HG03432 (cell line): ENCODE measurements around the gene TFCP2L1.

Source experiments
- ATAC-seq: cut with Tn5 transposase; IDR thresholded peaks from one replicate; pipeline ENCODE4 v1.9.1; 2021; ENCODE audit warnings: mild to moderate bottlenecking, moderate library complexity; ENCODE audit not compliant: unreplicated experiment

The TFCP2L1 gene

GRCh38 chr2:121200011-121200347 is 85.0 kb downstream of the TFCP2L1 start:
- ATAC-seq = no peak

DNA sequence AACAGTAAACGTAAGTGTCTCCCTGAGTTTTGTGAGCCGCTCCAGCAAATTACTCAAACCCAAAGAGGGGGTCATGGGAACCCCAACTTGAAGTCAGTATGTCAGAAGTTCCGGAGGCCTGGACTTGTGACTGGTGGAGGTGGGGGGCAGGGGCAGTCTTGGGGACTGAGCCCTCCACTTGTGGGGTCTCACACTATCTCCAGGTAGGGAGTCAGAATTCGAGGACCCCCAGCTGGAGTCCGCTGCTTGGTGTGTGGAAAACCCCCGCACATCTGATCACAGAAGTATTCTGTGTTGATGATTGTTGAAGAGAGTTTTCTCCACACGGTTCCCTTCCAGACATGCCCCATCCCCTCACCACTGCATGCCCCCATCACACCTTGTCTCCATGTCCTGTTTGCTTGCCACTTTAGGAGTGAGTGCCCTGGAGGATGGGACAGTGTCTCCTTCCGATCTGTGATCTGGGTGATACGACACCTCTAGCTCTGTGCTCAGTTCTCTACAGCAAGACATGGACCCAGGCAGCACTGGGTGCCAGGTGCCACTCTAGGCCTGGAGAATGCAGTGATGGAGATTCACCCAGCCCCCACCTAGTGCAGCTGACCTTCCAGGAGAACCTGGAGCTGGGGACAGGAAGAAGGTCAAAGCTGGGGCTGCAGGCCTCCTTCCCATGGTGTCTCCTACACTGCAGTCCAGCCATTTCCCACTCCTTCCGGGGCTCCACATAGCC is 85.6 kb downstream of the TFCP2L1 start:
- no peak for ATAC-seq

- ATAC-seq = no peak
Observed at GRCh38 chr2:121197369-121198091, 87.5 kb downstream of the TFCP2L1 start.

GRCh38 chr2:121196849-121197155 is 88.2 kb downstream of the TFCP2L1 start:
- no peak for ATAC-seq

DNA sequence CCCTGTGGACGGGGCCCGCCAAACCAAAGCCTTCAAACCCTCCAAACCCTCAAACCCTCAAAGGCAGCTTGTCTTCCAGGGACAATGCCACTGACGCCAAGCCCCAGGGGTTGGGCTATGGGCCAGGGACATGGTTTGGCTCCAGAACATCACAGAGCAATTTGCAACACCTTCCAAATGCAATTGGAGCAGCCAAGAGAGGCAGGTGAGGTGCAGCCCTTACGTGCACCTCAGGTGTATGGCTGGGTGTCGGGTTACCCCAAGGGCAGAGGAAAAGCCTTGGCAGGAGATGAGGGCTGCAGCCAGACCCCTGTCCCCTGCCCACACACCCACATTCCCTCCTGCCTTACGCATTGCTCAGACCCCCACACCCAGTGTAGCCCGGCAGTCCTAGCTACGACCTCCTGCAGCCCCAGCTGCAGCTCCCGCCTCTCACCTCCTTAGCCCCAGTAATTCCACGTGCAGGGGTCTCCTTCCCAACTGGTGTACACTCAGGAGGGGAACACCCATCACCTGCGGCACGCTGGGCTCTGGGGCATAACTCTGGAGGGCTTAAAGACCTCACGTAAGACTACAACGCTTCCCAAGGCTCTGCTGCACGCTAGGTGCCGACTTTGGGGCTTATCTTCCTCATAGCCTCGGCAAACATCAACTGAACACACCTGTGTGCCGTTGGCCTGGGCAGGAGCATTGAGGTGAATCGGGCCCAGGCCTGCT is 88.7 kb downstream of the TFCP2L1 start:
- no peak for ATAC-seq

- ATAC-seq = no peak
Observed at GRCh38 chr2:121195036-121195435, 90.0 kb downstream of the TFCP2L1 start.

DNA sequence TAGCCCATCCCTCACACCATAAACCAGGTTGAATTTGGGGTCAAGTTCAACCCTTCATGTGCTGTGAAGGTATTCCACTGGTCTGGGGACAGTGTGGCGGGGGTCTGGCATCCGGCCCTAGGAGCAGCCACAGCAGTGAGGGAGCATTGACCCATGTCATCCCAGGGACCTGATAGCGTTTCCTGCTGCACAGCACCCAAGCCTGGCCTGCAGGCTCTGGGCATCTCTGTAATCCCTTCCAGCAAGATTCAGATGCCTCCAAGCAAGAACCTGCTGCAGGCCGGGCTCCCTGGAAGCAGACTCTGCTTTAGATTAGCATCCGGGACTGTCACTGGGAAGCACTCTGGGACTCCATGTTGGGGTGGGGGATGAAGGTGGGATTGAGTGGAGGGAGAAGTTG is 90.4 kb downstream of the TFCP2L1 start:
- no peak for ATAC-seq

GRCh38 chr2:121193185-121193584 is 91.8 kb downstream of the TFCP2L1 start:
- ATAC-seq = no peak

DNA sequence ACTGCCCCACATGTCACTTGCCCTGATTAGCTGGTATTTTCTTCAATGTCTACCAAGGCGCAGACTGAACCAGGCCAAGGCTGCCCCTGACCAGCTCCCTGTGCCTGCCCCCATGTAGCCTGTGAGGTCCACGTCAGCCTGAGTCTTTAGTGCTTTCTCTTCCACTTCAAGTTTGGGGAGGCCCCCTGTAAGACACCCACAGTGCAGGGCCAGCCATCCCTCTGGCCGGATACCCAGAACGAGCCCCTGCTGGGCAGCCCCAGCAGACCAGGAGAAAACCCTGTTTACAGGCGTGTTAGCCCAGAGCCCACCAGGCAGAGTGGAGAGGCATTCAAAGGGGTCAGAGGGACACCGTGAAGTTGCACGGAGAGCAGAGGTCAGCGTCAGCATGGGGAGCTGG is 92.4 kb downstream of the TFCP2L1 start:
- no peak for ATAC-seq

DNA sequence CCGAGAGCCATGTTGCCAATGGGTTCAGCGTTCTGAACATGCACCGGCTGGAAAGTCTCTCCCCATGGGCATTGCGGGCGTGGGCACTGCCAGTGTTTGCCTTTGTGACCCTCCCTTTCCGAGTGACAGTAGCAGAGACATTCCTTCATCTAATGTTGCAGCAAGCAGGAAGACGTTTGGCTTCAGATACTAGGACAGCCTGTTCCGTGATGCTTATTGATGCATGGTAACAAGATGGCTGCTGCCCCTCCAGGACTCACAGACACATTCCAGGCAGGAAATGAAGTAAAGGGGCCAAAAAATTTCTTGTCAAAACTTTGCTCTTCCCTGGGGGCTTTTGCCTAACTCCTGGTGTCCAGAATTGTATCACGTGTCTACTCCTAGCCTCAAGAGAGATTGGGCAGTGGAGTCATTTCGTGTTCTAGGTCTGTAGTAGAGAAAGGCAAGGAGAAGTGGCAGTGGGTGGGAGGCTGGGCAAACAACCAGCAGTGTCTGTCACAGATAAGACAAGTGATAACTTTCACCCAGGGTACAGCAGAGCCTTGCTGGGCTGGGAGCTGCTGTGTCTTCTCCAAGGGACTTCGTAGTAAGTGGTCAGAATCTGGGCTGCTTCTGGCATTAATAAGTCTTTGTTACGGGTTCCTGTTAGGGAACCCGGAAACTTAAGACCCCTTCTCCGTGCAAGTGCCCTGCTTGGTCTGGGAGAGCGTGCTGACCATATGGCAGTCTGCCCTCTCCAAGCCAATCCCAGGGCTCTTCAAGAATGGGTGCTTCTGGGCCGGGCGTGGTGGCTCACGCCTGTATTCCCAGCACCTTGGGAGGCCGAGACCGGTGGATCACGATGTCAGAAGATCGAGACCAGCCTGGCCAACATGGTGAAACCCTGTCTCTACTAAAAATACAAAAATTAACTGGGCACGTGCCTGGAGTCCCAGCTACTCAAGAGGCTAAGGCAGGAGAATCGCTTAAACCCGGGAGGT is 93.5 kb downstream of the TFCP2L1 start:
- no peak for ATAC-seq

- no peak for ATAC-seq
Observed at GRCh38 chr2:121189661-121190381, 95.2 kb downstream of the TFCP2L1 start.

GRCh38 chr2:121189011-121189410 is 96.0 kb downstream of the TFCP2L1 start:
- no peak for ATAC-seq

- ATAC-seq = no peak
Observed at GRCh38 chr2:121187982-121188411, 97.0 kb downstream of the TFCP2L1 start.

- ATAC-seq = no peak
Observed at GRCh38 chr2:121187351-121187981, 97.5 kb downstream of the TFCP2L1 start.

DNA sequence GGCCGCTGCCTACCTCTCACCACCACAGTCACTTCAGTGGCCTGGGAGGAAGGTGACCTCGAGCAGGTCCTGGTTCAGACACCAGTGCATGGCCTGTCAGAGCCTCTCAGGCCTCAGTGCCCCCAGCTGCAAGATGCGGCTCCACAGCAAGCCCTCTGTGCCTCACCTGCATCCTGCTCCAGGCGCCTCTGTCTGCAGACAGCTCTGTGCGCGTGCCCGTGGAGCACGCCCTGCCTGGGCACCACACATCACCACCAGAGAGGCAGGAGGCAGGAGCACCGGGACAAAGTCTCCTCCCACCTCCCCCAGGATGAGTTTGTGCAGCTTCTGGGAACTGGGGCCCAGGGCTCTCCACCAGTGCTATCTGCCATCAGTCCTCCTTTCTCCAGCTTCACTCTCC is 98.7 kb downstream of the TFCP2L1 start:
- no peak for ATAC-seq

GRCh38 chr2:121185571-121186074 is 99.4 kb downstream of the TFCP2L1 start:
- no peak for ATAC-seq

- ATAC-seq = no peak
Observed at GRCh38 chr2:121185111-121185510, 99.9 kb downstream of the TFCP2L1 start.

- no peak for ATAC-seq
Observed at GRCh38 chr2:121184248-121184862, 100.6 kb downstream of the TFCP2L1 start.

DNA sequence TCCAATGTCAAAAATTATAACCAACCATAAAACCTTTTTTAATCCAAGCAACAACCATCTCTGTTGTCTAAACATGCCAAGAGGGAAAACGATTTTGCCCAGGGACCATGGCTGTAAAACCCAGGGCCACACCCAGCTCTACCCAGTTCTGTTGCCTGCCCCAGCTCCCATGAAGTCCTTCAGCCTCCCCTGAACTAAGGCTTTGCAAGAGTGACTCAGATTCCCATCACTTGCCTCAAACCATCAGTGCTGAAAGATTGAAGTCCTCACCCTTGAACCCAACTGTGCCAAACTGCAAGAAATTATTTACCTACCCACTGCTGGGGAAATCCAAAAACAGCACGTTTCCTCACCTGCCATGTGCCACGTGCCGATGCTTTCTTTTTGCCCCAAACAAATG is 102.5 kb downstream of the TFCP2L1 start:
- no peak for ATAC-seq
